ENCODE measurements around the gene HLCS.

HLCS gene

DNA sequence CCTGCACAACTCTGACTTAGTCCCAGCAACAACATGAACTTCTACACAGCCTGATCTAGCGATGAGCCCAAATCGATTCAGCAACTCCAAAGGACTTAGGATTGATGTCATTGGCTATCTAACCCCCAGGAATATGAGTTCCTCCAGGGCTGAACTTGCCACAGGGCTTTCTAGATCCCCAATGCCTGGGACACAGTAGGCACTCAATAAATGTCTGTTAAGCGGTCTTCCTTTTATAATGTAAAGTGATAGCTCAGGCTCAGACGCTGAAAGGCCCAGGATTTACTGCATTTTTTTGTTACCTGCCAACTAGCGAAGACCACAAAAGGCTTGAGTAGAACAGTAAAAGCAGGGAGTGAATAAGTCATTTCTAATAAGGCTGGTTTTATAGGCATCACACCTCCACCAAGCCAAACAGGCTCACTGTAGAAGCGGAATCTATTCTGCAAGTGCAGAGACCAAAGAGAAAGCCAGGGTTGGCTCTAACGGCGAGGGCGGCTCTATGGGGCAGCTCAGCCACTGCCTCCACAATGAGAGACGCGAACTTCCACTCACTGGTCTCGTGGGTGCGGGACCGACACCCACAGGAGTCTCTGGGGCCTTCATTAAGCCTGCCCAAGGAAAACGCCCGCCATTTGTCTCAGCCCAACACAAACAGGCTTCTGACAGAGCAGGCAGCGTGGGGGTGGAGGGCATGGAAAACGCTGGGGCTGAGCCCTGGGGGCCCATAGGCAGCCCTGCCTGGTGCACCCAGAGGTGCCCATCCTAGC, 52.0 kb downstream of the HLCS start:
- no peak for DNase-seq

GRCh38 chr21:36913247-36914169, 53.0 kb downstream of the HLCS start:
- no peak for DNase-seq

DNA sequence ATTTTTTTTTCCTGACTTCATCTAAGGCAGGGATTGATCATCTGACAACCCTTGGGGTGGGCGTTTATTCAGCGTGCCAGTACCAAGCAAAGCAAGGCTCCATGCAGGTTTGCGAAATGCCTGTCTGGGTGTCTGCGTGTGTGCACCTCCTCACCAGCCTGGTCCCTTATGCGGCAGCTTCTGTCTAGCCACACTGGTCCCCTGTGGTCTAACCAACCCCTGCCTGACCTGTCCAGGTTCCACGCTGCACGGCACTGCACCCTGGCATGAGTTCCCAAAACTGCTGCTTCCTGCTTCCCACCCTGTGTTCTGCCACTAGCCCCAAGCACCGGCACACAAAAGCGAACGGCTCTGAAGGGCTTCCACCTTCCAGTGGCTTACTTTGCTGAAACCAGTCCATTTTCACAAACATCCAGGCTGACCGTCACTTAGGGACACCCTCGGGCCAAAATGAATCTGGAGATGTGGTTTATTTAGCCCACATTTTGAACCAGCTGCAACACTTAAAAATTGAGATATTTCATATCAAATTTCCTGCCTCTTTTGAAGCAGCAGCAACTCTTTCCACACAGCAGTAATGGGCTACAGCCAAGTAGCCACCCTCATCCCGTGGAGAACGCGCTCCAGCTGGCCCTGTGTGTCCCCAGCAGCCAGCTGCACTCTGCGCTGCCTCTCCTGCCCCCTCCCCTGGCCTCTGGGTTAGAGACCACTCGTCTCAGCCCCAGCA, 55.7 kb downstream of the HLCS start:
- no peak for DNase-seq

GRCh38 chr21:36909901-36910561, 56.4 kb downstream of the HLCS start:
- DNase-seq: no peak

GRCh38 chr21:36909423-36909822, 57.0 kb downstream of the HLCS start:
- no peak for DNase-seq

- DNase-seq: no peak
Observed at GRCh38 chr21:36908260-36908908, 58.1 kb downstream of the HLCS start.

DNA sequence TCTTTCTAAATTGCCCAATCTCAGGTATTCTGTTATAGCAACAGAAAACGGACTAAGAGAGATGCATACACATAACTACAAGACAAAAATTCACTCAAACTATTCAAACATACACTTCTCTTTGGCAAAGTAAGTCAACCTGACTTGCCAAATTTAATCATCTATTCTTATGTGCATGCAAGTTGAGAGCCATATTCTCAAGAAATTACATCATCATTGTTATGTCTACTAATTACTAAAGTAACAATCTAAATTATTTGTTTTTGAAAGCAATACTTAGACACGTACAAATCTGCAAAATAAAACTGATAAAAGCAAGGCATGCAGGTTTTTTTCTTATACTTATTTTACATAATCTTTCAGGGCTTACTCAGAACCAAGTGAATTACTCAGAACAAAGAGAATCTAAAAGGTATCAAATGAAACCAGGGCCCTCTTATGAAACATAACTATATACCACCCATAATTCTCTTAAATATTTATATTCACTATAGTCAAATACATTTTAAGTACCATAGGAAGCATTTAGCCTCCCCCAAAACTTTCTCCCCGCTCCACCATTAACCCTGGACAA, 62.3 kb downstream of the HLCS start:
- DNase-seq: no peak

GRCh38 chr21:36902793-36903192, 63.7 kb downstream of the HLCS start:
- no peak for DNase-seq

DNA sequence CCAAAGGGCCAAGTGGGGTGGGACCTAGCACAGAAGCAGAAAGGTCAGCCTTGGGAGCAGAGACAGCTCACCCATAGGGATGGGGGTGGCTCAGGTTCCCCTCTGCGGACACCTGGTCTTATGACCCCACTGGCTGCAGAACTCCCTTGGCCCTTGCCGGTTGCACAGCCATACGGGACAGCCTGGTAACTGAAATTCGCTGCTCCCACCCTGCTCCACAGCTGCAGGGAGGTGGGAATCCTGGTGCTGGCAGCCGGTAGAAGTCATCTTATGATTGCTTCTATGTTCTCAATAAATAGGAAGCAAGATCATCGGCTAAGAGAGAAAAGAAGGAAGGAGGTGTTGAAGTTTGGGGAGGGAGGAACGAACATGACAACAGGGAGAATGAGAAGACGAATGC, 64.1 kb downstream of the HLCS start:
- no peak for DNase-seq

DNA sequence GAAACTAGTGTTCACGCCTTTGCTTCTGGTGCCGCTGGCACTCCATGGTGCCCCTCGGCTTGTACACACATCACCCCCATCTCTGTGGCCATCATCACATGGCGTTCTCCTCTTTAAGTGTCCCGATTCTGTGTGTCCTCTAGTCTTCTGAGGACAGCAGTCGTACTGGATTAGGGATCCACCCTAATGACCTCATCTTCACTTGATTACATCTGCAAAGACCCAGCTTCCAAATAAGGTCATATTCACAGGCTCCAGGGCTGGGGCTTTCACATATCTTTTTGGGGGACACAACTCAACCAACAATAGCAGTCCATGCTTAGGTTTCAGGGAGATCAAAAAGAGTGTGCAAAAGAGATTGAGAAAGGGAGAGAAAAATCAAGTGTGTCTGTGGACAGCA, 64.9 kb downstream of the HLCS start:
- DNase-seq: no peak

DNA sequence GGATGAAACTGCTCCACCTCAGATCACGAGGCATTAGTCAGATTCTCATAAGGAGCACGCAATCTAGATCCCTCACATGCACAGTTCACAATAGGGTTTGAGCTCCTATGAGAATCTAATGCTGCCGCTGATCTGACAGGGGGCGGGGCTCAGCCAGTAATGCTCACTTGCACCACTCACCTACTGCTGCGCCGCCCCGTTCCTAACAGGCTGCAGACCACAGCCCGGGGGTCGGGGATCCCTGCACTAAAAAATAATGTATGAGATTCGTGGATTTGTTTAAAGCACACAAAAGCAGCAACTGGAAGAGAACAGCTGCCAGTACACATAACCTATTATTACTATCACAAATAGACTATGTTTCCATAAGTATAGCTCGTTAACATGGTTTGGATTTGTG, 72.9 kb downstream of the HLCS start:
- DNase-seq: no peak

- no peak for DNase-seq
Observed at GRCh38 chr21:36892201-36892600, 74.3 kb downstream of the HLCS start.

DNA sequence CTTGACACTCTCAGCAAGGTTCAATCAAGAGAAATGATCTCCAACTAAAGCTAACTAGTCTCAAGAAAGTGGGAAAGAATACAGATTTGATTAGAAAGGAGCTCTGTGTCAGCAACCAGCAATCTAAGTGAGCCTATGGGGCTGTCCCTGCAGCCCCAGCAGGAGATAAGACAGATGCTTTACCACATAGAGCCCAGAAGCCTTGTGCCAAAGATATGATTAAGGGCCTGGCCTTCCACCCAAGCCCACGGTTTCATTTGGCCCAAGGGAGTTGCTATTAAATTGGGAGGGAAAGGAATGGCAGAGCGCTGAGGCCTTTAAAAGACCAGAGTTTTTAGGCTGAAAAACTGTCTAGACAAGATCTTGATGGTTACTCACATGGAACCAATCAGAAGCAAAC, 74.8 kb downstream of the HLCS start:
- no peak for DNase-seq

- no peak for DNase-seq
Observed at GRCh38 chr21:36891121-36891520, 75.3 kb downstream of the HLCS start.

GRCh38 chr21:36890086-36890485, 76.4 kb downstream of the HLCS start:
- no peak for DNase-seq

DNA sequence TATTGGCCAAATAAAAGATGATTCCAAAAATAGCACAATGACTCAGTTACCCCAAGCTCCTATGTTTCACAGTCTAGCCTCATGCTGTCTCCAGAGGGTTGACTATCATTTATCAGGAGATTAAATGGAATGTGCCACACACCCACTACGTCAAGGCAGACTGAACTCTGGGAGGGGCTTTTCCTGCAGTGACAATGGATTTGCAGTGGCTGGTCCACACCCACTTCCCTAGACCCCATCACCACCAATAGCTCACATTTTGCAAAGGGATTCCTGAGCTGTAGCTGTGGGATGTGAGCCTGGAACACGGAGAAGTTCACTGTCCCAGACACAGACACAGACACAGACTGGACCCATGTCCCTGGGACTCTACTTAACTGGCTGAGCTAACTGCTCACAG, 77.1 kb downstream of the HLCS start:
- no peak for DNase-seq

DNA sequence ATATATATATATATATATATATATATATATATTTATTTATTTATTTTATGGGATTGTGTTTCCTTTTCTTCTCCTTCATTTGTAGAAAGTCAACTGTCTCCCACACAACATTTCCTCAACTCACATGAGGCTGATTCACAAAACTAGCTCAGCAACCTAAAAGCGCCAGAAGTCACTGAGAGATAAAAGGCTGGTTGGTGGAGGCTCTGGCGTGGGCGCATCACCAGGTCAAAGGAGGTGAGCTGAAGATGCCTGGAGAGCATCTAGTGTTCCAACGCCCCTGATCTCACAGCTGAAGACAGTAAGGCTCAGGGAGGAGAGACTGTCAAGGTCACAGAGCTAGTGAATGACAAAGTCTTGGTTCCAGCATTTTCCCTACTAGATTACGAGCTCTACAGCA, 78.0 kb downstream of the HLCS start:
- no peak for DNase-seq

DNA sequence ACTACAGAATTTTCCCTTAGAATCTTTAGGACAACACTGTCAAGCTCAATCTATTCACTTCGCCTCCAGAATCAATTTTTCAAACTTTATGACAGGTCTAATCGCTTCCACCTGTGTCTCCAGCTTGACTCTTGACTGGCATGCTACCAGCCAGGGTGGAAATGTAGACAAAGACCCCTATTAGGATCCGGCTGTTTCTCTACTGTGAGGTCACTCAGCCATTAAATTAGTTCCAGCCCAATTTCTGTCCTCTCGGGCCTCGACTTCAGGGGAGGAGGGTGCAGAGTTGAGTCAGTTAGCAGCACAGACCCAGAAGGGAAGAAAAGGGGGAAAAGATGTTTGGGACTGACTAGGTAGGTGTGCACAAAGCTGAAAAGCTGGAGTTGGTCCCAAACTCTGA, 78.5 kb downstream of the HLCS start:
- DNase-seq: no peak

DNA sequence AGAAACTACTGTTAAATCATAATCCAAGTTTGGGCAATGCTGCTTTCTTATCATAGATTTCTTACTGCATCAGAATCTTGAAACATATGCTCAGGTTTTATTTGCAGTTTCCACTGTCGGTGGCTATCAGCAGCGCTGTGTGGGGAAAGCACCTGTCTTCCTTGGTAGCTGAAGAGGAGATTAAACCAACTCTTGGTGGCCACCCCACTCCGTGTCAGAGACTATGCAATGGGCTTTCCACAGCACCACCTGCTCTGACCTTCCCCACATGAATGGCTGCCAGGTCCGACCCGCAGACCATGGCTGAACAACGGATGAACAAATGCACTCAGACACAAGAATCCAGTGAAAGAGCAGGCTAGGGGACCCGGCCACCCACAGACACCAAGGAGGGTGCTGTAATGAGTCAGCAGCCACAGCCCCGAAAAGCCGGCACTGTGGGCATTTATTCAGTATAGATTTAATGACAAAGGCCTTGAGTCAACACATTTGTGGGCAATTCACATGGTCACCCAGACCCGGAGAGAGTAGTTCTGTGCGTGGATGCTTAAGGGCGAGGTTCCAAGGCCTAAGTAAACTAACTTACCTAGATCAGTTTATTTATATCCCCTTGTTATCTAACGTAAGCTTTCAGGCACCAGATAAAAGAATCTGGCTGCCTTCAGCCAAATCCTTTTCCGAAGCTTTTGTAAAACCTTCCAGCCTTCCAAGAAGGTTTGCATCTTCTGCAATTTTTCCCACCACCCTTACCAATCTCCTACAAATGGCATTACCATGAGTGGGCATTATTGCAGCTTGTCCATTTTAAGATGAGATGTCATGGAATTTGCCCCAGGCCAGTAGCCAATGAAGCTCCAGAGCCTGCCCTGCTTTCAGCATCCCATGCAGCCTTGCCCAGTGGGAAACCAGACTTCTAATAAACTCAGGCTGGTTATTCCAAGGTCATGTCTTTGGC, 82.7 kb downstream of the HLCS start:
- no peak for DNase-seq

GRCh38 chr21:36882776-36883175, 83.7 kb downstream of the HLCS start:
- DNase-seq: no peak

- no peak for DNase-seq
Observed at GRCh38 chr21:36881228-36881627, 85.2 kb downstream of the HLCS start.

Measured in stimulated activated naive CD4-positive, alpha-beta T cell (primary cell).